Chondrocyte (in vitro differentiated cells): ENCODE data around the gene GPS1. TPM values are rescaled to one million over a fixed set of nuclear protein-coding genes. Genes with fewer than 3 reads are reported as not detected.

ENCODE experiments used
- DNase-seq: peaks from one replicate; pipeline ENCODE4 v3.0.0; 2021; ENCODE audit warnings: mixed read lengths, low spot score
- H3K27ac Mint-ChIP-seq: one replicate; pipeline ENCODE4 v1.8.0; 2021; ENCODE audit warnings: mild to moderate bottlenecking, moderate library complexity, mixed read lengths; ENCODE audit not compliant: unreplicated experiment
- H3K27me3 Mint-ChIP-seq: 2 replicates; pipeline ENCODE4 v1.8.0; 2021; ENCODE audit warnings: low read depth, mixed read lengths
- H3K36me3 Mint-ChIP-seq: 2 replicates; pipeline ENCODE4 v1.8.0; 2021; ENCODE audit warnings: low read depth, mixed read lengths
- H3K4me1 Mint-ChIP-seq: 2 replicates; pipeline ENCODE4 v1.8.0; 2021; ENCODE audit warnings: low read depth, mild to moderate bottlenecking, mixed read lengths
- H3K4me3 Mint-ChIP-seq: one replicate; pipeline ENCODE4 v1.8.0; 2021; ENCODE audit warnings: mild to moderate bottlenecking, moderate library complexity, mixed read lengths; ENCODE audit not compliant: unreplicated experiment
- H3K9me3 Mint-ChIP-seq: 2 replicates; pipeline ENCODE4 v1.8.0; 2021; ENCODE audit warnings: low read depth, mixed read lengths
- total RNA-seq: library from RNA; stranded (reverse); gene quantifications from 3 replicates; pipeline ENCODE4 v1.2.1, GENCODE V29; 2021
- TF ChIP-seq, protein P1 (sequence below): fragments of 200-600 bp; sonication (generic); IDR thresholded peaks from 2 replicates; pipeline ENCODE4 v1.5.0; 2021; ENCODE audit warnings: antibody characterized with exemption, mild to moderate bottlenecking, moderate library complexity

GPS1 gene
- total RNA-seq, 1 donor from 2014 or later = 82.8 TPM

DNA sequence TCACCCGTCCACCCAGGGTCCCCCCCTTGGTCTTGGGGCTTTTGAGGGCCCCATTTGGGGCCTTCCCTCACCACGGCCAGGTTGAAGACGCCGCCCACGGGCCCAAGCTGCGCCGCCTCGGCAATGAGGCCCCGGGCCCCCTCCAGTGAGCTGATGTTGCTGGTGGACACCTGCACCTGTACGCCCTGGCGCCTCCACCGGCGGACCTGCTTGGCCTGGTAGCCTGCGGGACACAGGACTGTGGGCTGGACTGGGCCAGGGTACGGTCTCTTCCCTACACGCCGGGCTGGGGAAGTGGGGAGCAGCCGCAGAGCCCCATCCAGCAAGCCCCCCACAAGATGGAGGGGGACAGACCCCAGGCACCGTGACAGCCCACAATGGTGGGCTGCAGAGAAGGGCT lies 30.8 kb downstream of the GPS1 start:
- DNase-seq = no peak
- Mint-ChIP-seq H3K27ac (no peak overlapping the region), H3K36me3 (peaks cover 16% of the 10 kb centered on the region), H3K4me3 (no peak overlapping the region), H3K4me1 (no peaks in the 10 kb centered on the region), H3K27me3 (no peaks in the 10 kb centered on the region), H3K9me3 (no peaks in the 10 kb centered on the region)
- TF ChIP-seq, protein P1, sequence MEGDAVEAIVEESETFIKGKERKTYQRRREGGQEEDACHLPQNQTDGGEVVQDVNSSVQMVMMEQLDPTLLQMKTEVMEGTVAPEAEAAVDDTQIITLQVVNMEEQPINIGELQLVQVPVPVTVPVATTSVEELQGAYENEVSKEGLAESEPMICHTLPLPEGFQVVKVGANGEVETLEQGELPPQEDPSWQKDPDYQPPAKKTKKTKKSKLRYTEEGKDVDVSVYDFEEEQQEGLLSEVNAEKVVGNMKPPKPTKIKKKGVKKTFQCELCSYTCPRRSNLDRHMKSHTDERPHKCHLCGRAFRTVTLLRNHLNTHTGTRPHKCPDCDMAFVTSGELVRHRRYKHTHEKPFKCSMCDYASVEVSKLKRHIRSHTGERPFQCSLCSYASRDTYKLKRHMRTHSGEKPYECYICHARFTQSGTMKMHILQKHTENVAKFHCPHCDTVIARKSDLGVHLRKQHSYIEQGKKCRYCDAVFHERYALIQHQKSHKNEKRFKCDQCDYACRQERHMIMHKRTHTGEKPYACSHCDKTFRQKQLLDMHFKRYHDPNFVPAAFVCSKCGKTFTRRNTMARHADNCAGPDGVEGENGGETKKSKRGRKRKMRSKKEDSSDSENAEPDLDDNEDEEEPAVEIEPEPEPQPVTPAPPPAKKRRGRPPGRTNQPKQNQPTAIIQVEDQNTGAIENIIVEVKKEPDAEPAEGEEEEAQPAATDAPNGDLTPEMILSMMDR = no peak

DNA sequence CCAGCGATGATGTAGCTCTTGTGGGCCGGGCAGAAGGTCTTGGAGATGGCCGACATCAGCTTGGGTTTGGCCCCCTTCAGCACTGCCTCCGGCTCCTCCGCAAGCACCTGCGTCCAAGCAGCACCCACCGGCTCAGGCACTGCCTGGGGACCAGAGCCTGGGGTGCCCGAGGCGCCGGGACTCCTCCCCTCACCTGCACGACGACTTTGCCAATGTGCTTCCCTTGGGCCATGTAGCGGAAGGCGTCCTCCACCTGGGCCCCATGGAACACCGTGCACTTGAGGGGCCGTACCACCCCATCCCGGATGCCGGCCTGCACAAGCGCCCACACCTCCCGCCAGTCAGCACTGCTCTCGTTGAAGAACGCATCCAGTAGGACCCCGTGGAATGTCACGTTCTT lies 31.3 kb downstream of the GPS1 start:
- Mint-ChIP-seq H3K4me1 (no peaks in the 10 kb centered on the region), H3K27ac (no peak overlapping the region), H3K36me3 (peaks cover 16% of the 10 kb centered on the region), H3K27me3 (no peaks in the 10 kb centered on the region), H3K9me3 (no peaks in the 10 kb centered on the region), H3K4me3 (no peak overlapping the region)
- DNase-seq = no peak
- TF ChIP-seq, protein P1 = no peak

DNA sequence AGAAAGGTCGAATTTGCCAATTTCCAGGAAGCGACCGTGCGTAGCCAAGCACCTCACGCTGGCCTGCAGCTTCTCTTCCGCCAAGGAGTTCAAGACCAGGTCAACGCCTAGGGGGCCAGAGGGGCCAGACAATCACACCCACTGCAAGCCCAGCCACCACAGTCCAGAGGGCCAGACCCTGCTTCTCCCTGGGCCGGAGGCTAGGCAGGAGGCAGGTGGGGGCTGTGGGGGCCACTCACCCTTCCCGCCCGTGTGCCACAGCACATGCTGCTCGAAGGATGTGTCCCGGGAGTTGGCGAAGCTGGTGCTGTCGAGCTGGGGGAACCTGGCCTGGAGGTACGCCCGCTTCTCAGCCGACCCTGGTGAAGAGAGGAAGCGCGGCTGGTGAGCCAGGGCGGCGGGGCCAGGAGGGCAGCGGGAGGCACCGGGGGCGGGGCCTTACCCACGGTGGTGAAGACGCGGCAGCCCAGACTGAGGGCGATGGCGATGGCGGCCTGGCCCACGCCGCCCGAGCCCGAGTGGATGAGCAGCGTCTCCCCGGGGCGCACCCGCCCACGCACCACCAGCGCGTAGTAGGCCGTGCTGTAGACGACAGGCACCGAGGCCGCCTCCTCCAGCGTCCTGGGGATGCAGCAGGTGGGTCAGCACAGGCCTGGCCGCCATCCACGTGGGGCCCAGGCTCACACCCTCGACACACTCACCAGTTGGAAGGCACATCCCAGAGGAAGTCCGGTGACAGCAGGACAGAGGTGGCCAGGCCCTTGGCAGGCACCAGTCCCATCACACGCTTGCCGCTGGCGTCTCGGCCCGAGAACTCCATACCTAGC lies 32.0 kb downstream of the GPS1 start:
- no peak overlapping the region for H3K4me3 Mint-ChIP-seq
- no peaks in the 10 kb centered on the region for H3K4me1 Mint-ChIP-seq
- TF ChIP-seq, protein P1 = no peak
- no peak for DNase-seq
- no peaks in the 10 kb centered on the region for H3K9me3 Mint-ChIP-seq
- peaks cover 17% of the 10 kb centered on the region for H3K36me3 Mint-ChIP-seq
- H3K27me3 Mint-ChIP-seq = no peaks in the 10 kb centered on the region
- H3K27ac Mint-ChIP-seq = no peak overlapping the region

DNA sequence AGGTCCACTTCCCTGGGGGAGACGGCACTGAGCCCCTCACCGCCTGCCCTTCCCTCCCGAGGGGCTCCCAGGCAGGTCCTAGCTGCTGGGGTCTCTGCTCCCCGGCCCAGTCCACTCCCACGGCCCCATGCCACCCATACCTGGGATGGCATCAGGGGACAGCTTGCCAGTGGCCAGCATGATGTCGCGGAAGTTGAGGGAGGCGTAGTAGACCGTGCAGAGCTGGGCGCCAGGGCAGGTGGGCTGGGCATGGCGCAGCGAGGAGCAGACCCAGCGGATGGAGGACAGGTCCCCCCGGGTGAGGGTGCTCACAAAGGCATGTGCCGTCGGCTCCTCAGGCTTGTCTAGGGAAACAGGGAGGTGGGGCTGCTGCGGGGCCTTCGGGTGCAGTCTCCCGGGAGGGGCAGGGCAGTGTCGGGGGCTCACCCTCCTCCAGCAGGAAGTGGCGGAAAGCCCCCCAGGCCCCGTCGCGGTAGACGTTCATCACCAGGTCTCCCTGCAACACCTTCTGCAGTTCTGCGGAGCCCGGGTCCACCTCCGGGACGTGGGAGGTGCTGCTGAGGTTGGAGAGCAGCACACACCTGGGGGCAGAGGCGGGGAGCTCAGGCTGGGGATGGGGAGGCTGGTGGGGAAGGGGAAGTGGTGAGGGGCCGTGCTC lies 32.8 kb downstream of the GPS1 start:
- Mint-ChIP-seq H3K4me3 (no peak overlapping the region), H3K27ac (no peak overlapping the region), H3K9me3 (no peaks in the 10 kb centered on the region), H3K27me3 (no peaks in the 10 kb centered on the region), H3K4me1 (no peaks in the 10 kb centered on the region), H3K36me3 (peaks cover 13% of the 10 kb centered on the region)
- no peak for DNase-seq
- TF ChIP-seq, protein P1 = no peak

DNA sequence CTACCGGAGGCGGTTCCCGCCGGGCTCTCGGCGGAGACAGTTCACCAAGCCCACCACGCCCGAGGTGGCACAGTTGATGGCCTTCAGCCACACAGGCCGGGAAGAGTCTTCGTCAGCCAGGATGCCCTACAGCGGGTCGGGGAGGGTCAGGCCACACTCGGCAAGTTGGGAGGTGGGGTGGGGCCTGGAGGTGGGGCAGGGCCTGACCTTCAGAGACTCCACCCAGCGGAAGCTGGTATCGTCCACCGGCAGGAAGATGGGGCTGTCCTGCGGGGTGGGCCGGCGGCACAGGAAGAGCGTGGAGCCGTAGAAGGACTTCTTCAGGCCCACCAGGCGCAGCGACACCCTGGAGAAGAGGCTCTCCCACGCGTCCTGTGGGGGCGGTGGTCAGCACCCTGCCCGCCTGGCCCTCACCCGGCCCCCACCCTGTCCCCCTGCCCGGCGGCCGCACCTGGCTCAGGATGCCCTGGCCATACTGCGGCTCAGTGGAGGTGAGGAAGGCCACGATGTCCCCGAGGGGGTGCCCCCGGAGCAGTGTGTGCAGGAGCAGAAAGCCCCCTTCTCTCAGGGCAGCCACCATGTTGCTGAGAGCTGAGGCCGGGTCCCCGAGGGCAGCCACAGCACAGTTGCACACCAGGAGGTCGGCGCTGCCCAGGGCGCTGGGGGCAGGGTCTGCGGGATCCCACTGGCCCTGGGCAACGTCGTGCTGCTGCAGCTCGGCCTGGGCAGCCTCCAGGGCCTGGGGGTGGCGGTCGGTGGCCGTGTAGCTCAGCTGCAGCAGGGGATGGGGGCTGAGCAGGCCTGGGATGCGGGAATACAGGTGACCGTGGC lies 33.5 kb downstream of the GPS1 start:
- H3K27ac Mint-ChIP-seq = no peak overlapping the region
- H3K36me3 Mint-ChIP-seq = peaks cover 10% of the 10 kb centered on the region
- H3K9me3 Mint-ChIP-seq = no peaks in the 10 kb centered on the region
- no peaks in the 10 kb centered on the region for H3K4me1 Mint-ChIP-seq
- H3K27me3 Mint-ChIP-seq = no peaks in the 10 kb centered on the region
- no peak for DNase-seq
- TF ChIP-seq, protein P1 = no peak
- H3K4me3 Mint-ChIP-seq = no peak overlapping the region
